RWPE2 (cell line): ENCODE measurements around the gene PIK3R6.
A peak's percentile ranks its signal among the peaks of the same experiment; 100 is the strongest.

Experiments used
- ATAC-seq: fragments of 200-7000 bp; cut with Tn5 transposase; 3 replicates; pipeline ENCODE4 v1.9.1; 2021; ENCODE audit warnings: low read depth
- DNase-seq: peaks from one replicate; pipeline ENCODE4 v3.0.0-alpha.2; 2020; ENCODE audit warnings: low spot score
- H3K27ac ChIP-seq: fragments of 450-650 bp; 2 replicates; pipeline ENCODE4 v1.5.1; 2017; ENCODE audit warnings: mild to moderate bottlenecking; ENCODE audit not compliant: poor library complexity, severe bottlenecking
- H3K27me3 ChIP-seq: fragments of 250-450 bp; sonication (Bioruptor Pico); 2 replicates; pipeline ENCODE4 v1.5.1; 2021; ENCODE audit warnings: mild to moderate bottlenecking, moderate library complexity; ENCODE audit not compliant: insufficient read depth, poor library complexity, severe bottlenecking
- H3K36me3 ChIP-seq: fragments of 250-450 bp; sonication (Bioruptor Pico); 2 replicates; pipeline ENCODE4 v1.5.1; 2020; ENCODE audit warnings: low read depth, mild to moderate bottlenecking, moderate library complexity
- H3K4me1 ChIP-seq: fragments of 250-450 bp; sonication (Bioruptor Pico); 2 replicates; pipeline ENCODE4 v1.5.1; 2021; ENCODE audit warnings: mild to moderate bottlenecking, moderate library complexity; ENCODE audit not compliant: insufficient read depth, poor library complexity, severe bottlenecking
- H3K4me3 ChIP-seq: fragments of 250-450 bp; sonication (Bioruptor Pico); 2 replicates; pipeline ENCODE4 v1.5.1; 2021; ENCODE audit warnings: mild to moderate bottlenecking, moderate library complexity; ENCODE audit not compliant: severe bottlenecking
- H3K9me3 ChIP-seq: fragments of 250-450 bp; sonication (Bioruptor Pico); 2 replicates; pipeline ENCODE4 v1.5.1; 2021; ENCODE audit warnings: mild to moderate bottlenecking, moderate library complexity; ENCODE audit not compliant: severe bottlenecking
- TF ChIP-seq, protein P1 (sequence below): fragments of 450-650 bp; IDR thresholded peaks from one replicate; pipeline ENCODE4 v1.5.1; 2017; ENCODE audit warnings: mild to moderate bottlenecking, moderate library complexity; ENCODE audit not compliant: poor library complexity, severe bottlenecking

Gene PIK3R6

DNA sequence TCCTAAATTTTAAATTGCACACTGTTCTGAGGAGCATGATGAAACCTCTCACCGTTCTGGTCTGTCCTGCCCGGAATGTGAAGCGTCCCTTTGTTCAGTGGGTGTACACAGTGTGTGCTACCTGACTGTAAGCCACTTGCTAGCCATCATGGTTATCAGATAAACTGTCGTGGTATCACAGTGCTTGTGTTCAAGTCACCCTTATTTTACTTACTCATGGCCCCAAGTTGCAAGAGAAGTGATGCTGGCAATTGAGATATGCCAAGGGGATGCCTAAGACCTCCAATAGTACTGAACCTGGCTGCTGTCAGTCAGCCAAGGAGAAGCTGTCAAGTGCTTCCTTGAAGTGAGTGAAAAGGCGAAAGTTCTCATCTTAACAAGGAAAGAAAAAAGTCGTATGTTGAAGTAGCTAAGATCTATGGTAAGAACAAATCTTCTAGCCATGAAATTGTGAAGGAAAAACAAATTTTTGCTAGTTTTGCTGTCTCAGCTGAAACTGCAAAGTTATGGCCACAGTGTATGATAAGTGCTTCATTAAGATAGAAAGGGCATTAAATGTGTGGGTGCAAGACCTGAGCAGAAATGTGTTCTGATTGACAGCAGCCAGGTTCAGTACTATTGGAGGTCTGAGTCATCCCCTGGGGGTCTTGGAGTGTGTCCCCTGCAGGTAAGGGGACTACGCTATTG is 5.8 kb downstream of the PIK3R6 start:
- Histone ChIP-seq H3K4me3 (no peak overlapping the region), H3K36me3 (no peaks in the 10 kb centered on the region), H3K27ac (no peak overlapping the region), H3K27me3 (no peaks in the 10 kb centered on the region), H3K9me3 (no peaks in the 10 kb centered on the region), H3K4me1 (peaks cover 21% of the 10 kb centered on the region)
- ATAC-seq (no peak), DNase-seq (no peak)
- TF ChIP-seq, protein P1, sequence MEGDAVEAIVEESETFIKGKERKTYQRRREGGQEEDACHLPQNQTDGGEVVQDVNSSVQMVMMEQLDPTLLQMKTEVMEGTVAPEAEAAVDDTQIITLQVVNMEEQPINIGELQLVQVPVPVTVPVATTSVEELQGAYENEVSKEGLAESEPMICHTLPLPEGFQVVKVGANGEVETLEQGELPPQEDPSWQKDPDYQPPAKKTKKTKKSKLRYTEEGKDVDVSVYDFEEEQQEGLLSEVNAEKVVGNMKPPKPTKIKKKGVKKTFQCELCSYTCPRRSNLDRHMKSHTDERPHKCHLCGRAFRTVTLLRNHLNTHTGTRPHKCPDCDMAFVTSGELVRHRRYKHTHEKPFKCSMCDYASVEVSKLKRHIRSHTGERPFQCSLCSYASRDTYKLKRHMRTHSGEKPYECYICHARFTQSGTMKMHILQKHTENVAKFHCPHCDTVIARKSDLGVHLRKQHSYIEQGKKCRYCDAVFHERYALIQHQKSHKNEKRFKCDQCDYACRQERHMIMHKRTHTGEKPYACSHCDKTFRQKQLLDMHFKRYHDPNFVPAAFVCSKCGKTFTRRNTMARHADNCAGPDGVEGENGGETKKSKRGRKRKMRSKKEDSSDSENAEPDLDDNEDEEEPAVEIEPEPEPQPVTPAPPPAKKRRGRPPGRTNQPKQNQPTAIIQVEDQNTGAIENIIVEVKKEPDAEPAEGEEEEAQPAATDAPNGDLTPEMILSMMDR: no peak

DNA sequence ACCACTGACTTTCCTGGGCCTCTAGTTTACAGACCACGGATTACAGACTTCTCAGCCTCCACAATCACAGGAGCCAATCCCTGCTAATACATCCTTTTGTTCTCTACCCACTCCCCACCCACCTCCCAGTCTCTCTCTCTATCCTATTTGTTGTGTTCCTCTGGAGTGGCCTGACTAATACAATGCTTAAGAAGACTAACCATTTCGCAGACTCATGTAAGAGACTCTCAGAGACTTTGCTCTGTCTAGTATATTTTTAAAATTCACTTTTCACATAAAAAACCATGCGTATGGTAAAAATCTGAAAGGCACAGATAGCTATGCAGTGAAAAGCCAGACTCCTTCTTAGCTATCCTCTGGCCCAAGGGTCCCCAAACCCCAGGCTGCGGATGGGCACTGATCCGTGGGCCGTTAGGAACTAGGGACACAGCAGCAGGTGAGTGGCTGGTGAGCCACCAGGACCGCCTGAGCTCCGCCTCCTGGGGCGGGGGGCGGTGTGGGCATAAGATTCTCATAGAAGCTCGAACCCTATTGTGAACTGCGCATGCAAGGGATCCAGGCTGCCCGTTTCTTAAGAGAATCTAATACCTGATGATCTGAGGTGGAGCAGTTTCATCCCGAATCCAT is 7.6 kb downstream of the PIK3R6 start:
- Histone ChIP-seq H3K27ac (peak overlapping the region; percentile 88), H3K4me3 (no peak overlapping the region), H3K9me3 (no peaks in the 10 kb centered on the region), H3K27me3 (no peaks in the 10 kb centered on the region), H3K36me3 (no peaks in the 10 kb centered on the region), H3K4me1 (peaks cover 21% of the 10 kb centered on the region)
- no peak for ATAC-seq
- no peak for DNase-seq
- TF ChIP-seq, protein P1: no peak

GRCh38 chr17:8859027-8859803 is 8.3 kb downstream of the PIK3R6 start:
- ATAC-seq: 0 out of 3 replicates have a peak, but pooled peaks have one; percentile 22
- H3K4me3 ChIP-seq: no peak overlapping the region
- no peaks in the 10 kb centered on the region for H3K27me3 ChIP-seq
- TF ChIP-seq, protein P1: no peak
- no peaks in the 10 kb centered on the region for H3K9me3 ChIP-seq
- peak overlapping the region; percentile 88 for H3K27ac ChIP-seq
- peaks cover 21% of the 10 kb centered on the region for H3K4me1 ChIP-seq
- no peaks in the 10 kb centered on the region for H3K36me3 ChIP-seq
- DNase-seq: no peak

GRCh38 chr17:8857919-8858318 is 9.6 kb downstream of the PIK3R6 start:
- Histone ChIP-seq H3K36me3 (no peaks in the 10 kb centered on the region), H3K4me1 (peaks cover 21% of the 10 kb centered on the region), H3K9me3 (no peaks in the 10 kb centered on the region), H3K27me3 (no peaks in the 10 kb centered on the region), H3K27ac (peak overlapping the region; percentile 88), H3K4me3 (no peak overlapping the region)
- TF ChIP-seq, protein P1: peak; percentile 3
- no peak for DNase-seq
- peak; percentile 83 for ATAC-seq
